Progenitor cell of endocrine pancreas (in vitro differentiated cells): ENCODE measurements around the gene USP31. TPM values are rescaled to one million over a fixed set of nuclear protein-coding genes. Genes with fewer than 3 reads are reported as not detected.

Experiments
- DNase-seq: peaks from one replicate; pipeline ENCODE4 v3.0.0; 2021; ENCODE audit warnings: low spot score; ENCODE audit not compliant: unreplicated experiment
- H3K27ac Mint-ChIP-seq: 2 replicates; pipeline ENCODE4 v1.8.0; 2021; ENCODE audit warnings: mild to moderate bottlenecking, moderate library complexity, mixed read lengths
- H3K27me3 Mint-ChIP-seq: 2 replicates; pipeline ENCODE4 v1.8.0; 2021; ENCODE audit warnings: mixed read lengths
- H3K36me3 Mint-ChIP-seq: 2 replicates; pipeline ENCODE4 v1.8.0; 2022; ENCODE audit warnings: mixed read lengths; ENCODE audit not compliant: insufficient read depth
- H3K4me1 Mint-ChIP-seq: 2 replicates; pipeline ENCODE4 v1.8.0; 2021; ENCODE audit warnings: low read depth, mixed read lengths
- H3K4me3 Mint-ChIP-seq: 2 replicates; pipeline ENCODE4 v1.8.0; 2021; ENCODE audit warnings: low read depth, mild to moderate bottlenecking, moderate library complexity, mixed read lengths
- H3K9me3 Mint-ChIP-seq: 2 replicates; pipeline ENCODE4 v1.8.0; 2021; ENCODE audit warnings: low read depth, mixed read lengths
- total RNA-seq: library from RNA; stranded (reverse); gene quantifications from 2 replicates; pipeline ENCODE4 v1.2.1, GENCODE V29; 2021
- TF ChIP-seq, protein P1 (sequence below): fragments of 200-600 bp; sonication (generic); IDR thresholded peaks from one replicate; pipeline ENCODE4 v1.5.0; 2021; ENCODE audit warnings: antibody characterized with exemption, mild to moderate bottlenecking; ENCODE audit not compliant: unreplicated experiment

USP31 gene
- total RNA-seq, 1 donor from 2014 or later = 10.5 TPM

DNA sequence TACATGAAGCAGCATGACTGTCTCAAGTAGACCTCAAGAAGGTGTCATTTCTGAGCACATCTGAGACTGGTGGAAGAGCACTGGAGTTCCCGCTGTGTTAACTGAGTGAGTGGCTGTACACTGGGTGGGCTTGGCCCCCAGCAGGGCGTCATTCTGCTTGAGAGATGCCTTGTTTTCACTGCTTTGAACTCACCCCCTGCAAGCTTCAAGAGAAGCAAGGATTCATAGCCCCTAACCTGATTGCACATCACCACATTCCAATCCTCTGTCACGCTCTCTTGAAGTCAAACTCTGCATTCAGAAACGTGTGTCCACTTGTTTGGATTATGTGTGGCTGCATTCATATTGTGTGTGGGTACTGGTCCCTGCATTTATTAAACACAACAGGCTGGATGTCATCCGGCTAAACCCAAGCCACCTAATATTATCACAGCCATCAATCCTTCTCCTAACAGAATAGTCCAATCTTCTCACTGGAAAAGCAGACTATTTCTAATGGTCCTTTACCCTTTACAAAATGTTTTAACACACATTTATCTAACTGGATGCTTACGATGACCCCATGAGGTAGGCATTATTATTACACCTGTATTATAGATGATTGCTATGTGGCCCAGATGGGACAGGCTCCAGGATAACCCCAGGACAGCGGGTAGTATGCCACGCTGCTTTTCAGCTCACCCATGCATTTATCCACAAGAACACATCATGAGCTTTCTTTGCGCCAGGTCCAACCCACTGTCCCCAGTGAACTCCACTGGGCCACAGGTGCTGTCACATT, 76.3 kb downstream of the USP31 start:
- no peak overlapping the region for H3K4me3 Mint-ChIP-seq
- H3K9me3 Mint-ChIP-seq = no peaks in the 10 kb centered on the region
- H3K36me3 Mint-ChIP-seq = peaks cover 14% of the 10 kb centered on the region
- no peak for DNase-seq
- H3K4me1 Mint-ChIP-seq = no peaks in the 10 kb centered on the region
- no peak overlapping the region for H3K27ac Mint-ChIP-seq
- no peaks in the 10 kb centered on the region for H3K27me3 Mint-ChIP-seq
- TF ChIP-seq, protein P1, sequence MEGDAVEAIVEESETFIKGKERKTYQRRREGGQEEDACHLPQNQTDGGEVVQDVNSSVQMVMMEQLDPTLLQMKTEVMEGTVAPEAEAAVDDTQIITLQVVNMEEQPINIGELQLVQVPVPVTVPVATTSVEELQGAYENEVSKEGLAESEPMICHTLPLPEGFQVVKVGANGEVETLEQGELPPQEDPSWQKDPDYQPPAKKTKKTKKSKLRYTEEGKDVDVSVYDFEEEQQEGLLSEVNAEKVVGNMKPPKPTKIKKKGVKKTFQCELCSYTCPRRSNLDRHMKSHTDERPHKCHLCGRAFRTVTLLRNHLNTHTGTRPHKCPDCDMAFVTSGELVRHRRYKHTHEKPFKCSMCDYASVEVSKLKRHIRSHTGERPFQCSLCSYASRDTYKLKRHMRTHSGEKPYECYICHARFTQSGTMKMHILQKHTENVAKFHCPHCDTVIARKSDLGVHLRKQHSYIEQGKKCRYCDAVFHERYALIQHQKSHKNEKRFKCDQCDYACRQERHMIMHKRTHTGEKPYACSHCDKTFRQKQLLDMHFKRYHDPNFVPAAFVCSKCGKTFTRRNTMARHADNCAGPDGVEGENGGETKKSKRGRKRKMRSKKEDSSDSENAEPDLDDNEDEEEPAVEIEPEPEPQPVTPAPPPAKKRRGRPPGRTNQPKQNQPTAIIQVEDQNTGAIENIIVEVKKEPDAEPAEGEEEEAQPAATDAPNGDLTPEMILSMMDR = no peak

DNA sequence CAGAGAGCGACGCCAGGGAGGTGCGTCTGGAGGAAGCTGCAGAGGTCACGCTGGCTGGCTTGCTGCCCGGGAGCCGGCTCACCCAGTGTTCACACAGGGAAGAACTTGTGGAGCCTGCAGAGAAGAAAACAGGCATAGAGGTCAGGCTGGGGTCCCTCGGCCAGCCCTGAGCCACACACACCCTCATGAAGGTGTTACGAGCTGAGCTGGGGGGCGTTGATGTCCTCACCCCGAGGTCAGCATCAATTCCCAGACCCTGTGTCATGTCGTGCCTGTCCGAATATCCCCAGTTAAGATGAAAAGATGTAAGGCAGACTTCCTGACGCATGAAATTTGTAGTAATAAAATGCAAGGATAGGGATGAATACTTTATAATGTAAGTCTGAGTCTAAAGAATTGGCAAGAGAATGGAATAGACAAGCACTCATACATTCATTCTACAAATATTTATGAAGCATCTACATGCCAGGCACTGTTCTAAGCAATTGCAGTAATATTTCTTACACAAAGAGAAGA, 77.1 kb downstream of the USP31 start:
- no peaks in the 10 kb centered on the region for H3K4me1 Mint-ChIP-seq
- no peak for DNase-seq
- TF ChIP-seq, protein P1 = no peak
- H3K27ac Mint-ChIP-seq = no peak overlapping the region
- no peak overlapping the region for H3K4me3 Mint-ChIP-seq
- H3K27me3 Mint-ChIP-seq = no peaks in the 10 kb centered on the region
- no peaks in the 10 kb centered on the region for H3K9me3 Mint-ChIP-seq
- peaks cover 13% of the 10 kb centered on the region for H3K36me3 Mint-ChIP-seq

DNA sequence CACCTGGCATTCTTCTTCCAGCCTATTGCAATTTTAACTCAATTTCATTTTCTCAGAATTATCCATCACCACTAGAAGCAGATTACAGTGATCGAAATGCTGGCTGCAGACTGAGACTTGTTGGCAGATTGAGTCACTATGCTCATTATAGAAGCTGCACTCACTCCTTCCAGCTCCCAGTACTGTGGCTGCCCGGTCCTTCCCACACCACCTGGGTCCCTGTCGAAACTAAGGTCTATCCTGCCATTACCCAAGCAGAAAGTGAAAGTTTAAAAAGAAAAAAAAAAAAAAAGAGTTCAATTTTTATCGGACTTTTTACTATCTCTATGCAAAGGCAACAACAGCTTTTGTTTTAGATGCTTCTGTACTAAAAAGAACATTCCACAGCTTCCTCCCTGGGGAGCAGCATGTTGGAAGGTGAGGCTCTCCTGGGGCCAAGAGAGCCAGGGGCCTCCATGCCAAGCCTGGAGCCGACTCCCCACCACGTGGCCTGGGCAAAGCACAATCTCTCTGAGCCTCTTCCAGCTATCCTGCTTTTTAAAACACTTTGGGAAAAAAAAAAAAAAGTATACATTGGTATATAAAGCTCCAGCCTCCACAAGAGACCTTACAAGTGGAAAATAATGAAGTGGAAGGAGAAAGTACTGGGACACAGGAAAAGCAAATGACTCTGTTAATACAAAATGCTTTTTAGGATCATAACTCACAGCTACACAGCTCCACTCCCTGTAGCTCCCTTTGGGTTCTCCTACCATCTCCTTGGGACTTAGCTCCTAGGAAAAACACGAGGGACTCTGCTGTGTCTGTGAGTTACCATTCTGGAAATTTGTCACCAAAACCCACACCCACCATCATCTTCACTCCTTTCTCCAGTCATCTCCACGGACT, 77.8 kb downstream of the USP31 start:
- no peaks in the 10 kb centered on the region for H3K9me3 Mint-ChIP-seq
- no peak overlapping the region for H3K27ac Mint-ChIP-seq

DNA sequence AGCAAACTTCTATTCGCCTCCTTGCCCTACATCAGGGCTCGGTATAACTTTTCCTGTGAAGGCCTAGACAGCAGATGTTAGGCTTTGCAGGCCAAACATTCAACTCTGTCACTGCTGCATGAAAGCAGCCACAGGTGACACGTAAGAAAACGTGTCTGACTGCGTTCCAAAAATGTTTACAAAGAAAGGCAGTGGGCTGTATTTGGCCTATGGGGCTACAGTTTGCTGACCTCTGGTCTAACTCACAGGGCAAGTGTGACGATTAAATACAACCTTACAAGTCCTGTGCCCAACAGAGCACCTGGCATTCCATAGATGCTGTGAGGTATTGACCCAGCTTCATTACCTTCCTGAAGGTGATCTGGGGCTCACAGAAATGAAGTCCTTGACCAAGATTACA, 79.4 kb downstream of the USP31 start:
- TF ChIP-seq, protein P1 = no peak
- Mint-ChIP-seq H3K9me3 (no peaks in the 10 kb centered on the region), H3K27ac (no peak overlapping the region), H3K4me1 (no peaks in the 10 kb centered on the region), H3K36me3 (peaks cover 13% of the 10 kb centered on the region), H3K4me3 (no peak overlapping the region), H3K27me3 (no peaks in the 10 kb centered on the region)
- DNase-seq = no peak

More for the DNA sequence above, 77.8 kb downstream of the USP31 start:
- TF ChIP-seq, protein P1 = no peak
- no peaks in the 10 kb centered on the region for H3K4me1 Mint-ChIP-seq
- DNase-seq = no peak
- H3K36me3 Mint-ChIP-seq = peaks cover 13% of the 10 kb centered on the region
- no peak overlapping the region for H3K4me3 Mint-ChIP-seq
- no peaks in the 10 kb centered on the region for H3K27me3 Mint-ChIP-seq

DNA sequence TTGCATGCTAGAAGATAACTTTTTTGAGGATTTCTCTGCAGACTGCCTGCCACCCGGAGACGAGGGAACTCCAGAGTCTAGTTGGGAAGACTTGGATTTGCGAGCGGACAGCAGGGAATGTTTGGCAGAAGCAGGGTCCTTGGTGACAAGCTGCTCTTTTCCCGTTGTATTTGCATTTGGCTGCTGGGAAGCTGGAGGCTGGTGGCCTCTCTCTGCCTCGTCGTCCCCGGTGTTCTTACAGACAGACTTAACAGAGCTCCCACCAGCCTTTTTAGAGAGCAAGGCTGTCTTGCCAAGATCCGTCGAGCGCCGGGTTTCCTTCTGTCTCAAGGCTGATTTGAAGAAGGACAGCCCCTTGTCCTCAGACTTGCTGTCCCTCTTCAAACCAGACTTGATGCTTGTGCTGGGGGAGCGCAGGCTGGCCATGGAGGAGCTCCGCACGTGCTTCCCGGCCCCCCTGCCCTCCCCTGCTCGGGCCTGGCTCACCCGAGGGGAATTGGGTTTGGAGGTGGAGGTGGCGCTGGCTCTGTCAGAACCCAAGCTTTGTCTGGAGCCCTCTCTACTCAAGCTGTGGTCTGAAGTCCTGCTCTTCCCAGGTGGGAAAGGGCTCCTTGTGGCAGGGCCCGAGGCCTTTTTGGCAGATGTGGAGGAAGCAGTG, 81.0 kb downstream of the USP31 start:
- Mint-ChIP-seq H3K27ac (no peak overlapping the region), H3K9me3 (no peaks in the 10 kb centered on the region), H3K36me3 (peaks cover 13% of the 10 kb centered on the region), H3K4me1 (no peaks in the 10 kb centered on the region), H3K27me3 (no peaks in the 10 kb centered on the region), H3K4me3 (no peak overlapping the region)
- DNase-seq = no peak
- TF ChIP-seq, protein P1 = no peak
